ENCODE data around the gene LRRC61. TPM values are rescaled to one million over a fixed set of nuclear protein-coding genes. Genes with fewer than 3 reads are reported as not detected.
"Not testable (repeated sequence)": the region's sequence is repeated elsewhere in the genome, so short reads cannot be mapped to it uniquely, and the experiment has no call there.

Gene LRRC61
- total RNA-seq, 1 donor from 2014 or later = 3.7 TPM

- DNase-seq; ATAC-seq; intact Hi-C loops (cut with micrococcal nuclease): not testable (repeated sequence)
These were observed 17.8 kb upstream of the LRRC61 start for GRCh38 chr7:150305259-150305902.

- DNase-seq; intact Hi-C loops (cut with micrococcal nuclease); ATAC-seq: not testable (repeated sequence)
These were observed 17.3 kb upstream of the LRRC61 start for GRCh38 chr7:150305903-150306284.

- ATAC-seq; DNase-seq; intact Hi-C loops (cut with micrococcal nuclease): not testable (repeated sequence)
These were observed 16.8 kb upstream of the LRRC61 start for GRCh38 chr7:150306377-150306776.

GRCh38 chr7:150307129-150307528, 16.0 kb upstream of the LRRC61 start:
- ATAC-seq = no peak
- no peak for DNase-seq
- intact Hi-C loops (cut with micrococcal nuclease) = no loop called here

GRCh38 chr7:150307904-150308303, 15.3 kb upstream of the LRRC61 start:
- DNase-seq (no peak), ATAC-seq (no peak)
- intact Hi-C loops (cut with micrococcal nuclease) = no loop called here

DNA sequence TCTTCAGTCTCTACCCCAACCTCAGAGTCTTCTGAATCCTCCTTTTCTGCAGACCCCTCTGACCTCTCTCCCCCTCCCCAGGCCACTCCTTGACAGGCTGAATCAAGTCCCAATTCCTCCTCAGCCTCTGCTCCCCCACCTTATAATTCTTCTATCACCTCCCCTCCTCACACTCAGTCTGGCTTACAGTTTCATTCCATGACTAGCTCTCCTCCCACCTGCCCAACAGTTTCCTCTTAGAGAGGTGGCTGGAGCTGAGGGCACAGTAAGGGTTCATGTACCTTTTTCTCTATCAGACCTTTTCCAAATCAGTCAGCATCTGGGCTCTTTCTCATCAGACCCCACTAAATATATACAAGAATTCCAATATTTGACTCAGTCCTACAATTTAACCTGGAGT, 14.6 kb upstream of the LRRC61 start:
- ATAC-seq = no peak
- no peak for DNase-seq
- intact Hi-C loops (cut with micrococcal nuclease) = no loop called here

GRCh38 chr7:150311146-150311545, 12.0 kb upstream of the LRRC61 start:
- ATAC-seq (no peak), DNase-seq (no peak)
- intact Hi-C loops (cut with micrococcal nuclease) = no loop called here

DNA sequence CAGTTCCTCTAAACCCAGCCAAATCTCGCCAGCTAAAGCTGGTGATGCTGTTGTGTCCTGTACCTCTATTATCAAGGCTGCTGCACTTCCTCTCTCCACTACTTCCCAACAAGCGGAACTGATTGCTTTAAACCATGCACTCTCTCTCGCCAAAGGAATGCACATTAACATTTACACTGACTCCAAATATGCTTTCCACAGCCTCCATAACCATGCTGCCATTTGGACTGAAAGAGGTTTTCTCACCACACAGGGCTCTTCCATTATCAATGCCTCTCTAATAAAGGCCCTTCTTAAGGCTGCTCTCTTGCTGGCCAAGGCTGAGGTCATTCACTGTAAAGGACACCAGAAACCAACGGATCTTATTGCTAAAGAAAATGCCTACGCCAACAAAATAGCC, 11.4 kb upstream of the LRRC61 start:
- no peak for ATAC-seq
- intact Hi-C loops (cut with micrococcal nuclease) = no loop called here
- DNase-seq = no peak

DNA sequence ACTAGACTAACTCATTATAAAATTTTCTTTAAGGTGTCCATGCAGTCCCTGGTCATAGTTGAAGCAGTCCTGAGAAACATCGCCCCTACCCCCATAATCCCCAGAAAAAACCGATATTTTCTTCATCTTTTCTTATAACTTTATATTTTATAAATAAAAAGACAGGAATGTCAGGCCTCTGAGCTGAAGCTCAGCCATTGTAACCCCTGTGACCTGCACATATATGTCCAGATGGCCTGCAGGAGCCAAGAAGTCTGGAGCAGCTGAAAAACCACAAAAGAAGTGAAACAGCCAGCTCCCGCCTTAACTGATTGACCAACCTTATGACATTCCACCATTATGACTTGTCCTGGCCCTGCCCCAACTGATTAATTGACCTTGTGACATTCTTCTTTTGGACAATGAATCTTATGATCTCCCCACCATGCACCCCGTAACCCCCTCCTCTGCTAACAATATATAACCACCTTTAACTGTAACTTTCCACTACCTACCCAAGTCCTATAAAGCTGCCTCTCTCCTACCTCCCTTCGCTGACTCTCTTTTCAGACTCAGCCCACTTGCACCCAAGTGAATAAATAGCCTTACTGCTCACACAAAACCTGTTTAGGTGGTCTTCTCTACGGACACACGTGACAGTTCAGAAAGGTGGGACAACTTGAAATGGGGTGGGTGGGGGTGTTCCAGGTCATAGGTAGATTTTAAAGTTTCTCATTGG, 10.3 kb upstream of the LRRC61 start:
- intact Hi-C loops (cut with micrococcal nuclease); DNase-seq; ATAC-seq: not testable (repeated sequence)

GRCh38 chr7:150313367-150313809, 9.8 kb upstream of the LRRC61 start:
- ATAC-seq (no peak), DNase-seq (no peak)
- intact Hi-C loops (cut with micrococcal nuclease) = no loop called here

DNA sequence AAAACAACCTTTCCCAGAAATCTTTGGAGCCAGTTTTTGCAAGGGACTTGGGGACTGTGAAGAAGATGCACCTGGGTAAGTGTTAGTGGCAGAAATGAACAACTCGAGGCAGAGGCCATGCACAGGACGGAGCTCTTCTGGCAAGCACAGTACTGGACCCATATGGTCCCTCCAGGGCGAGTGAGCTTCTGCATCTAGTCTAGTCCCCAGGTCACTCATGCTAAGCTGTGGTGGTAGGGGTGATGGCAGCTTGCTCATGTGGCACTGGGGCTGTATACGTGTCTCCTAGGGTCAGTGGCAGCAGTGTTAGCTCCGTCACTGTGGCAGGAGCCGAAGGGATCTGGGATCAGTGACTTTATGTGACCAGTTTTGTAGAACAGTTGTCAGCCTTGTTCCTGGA, 9.3 kb upstream of the LRRC61 start:
- intact Hi-C loops (cut with micrococcal nuclease) = no loop called here
- ATAC-seq = no peak
- DNase-seq = no peak

DNA sequence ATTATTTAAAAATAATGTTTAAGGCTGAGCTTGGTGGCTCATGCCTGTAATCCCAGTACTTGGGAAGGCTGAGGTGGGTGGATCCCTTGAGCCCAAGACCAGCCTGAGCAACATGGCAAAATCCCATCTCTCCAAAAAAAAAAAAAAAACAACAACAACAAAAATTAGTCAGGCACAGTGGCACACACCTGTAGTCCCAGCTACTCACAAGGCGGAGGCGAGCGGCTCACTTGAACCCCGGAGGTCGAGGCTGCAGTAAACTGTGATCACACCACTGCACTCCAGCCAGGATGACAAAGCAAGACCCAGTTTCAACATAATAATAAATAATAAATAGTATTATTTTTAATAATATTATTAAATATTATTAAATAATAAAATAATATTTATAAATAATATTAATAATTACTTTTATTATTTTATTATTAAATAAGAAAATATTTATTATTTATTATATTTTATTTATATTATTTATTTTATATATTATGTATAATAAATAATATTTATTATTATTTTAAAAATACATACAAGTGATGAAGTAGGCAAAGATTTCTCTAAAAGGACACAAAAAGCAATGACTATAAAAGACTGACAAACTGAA, 8.4 kb upstream of the LRRC61 start:
- ATAC-seq = no peak
- intact Hi-C loops (cut with micrococcal nuclease) = no loop called here

DNA sequence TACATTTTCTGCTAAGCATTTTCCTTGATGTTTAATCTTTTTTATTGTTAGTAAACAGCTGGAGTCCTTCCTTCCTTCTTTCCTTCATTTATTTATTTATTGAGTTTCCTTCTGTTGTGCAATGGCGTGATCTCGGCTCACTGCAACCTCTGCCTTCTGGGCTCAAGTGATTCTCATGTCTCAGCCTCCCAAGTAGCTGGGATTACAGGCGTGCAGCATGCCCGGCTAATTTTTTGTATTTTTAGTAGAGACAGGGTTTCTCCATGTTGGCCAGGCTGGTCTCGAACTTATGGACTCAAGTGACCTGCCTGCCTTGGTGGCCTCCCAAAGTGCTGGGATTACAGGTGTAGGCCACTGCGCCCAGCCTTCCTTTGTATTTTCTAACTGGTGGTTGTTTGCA, 6.2 kb upstream of the LRRC61 start:
- ATAC-seq; intact Hi-C loops (cut with micrococcal nuclease); DNase-seq: not testable (repeated sequence)

More for the DNA sequence above, 8.4 kb upstream of the LRRC61 start:
- DNase-seq = no peak

DNA sequence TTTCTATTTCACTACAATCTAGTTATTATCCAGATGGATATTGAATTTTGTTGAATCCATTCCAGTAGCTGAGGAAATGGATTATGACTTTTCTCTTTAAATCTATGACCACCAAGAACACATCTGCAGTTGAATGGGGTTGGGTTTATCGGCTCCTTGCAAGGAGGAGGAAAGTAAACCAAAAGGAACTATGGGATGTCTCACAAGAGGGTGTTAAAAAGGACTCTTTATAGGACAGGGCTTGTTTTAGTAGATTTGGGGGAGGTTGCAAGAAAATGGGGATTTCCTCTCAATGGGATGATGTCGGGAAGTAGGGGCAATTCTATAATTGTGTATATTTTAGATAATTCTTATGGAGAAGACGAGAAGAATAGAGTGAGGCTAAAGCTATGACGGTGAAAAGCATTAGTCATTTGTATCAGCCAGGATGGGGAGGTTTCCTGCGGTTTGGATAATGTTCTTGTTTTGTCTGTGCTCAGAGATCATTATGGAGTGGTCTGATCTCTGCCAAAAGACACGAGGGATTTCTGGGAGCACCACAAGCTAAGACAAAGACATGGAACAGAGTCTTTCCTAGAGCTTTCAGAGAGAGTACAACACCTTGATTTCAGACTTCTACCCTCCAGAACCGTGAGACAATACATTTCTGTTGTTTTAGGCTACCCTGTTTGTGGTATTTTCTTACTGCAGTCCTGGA, 5.3 kb upstream of the LRRC61 start:
- ATAC-seq = no peak
- DNase-seq = no peak
- intact Hi-C loops (cut with micrococcal nuclease) = no loop called here

GRCh38 chr7:150321788-150322113, 1.4 kb upstream of the LRRC61 start:
- intact Hi-C loops (cut with micrococcal nuclease) = no loop called here
- no peak for DNase-seq
- ATAC-seq = no peak

GRCh38 chr7:150322114-150322832, 882 bp upstream of the LRRC61 start:
- ATAC-seq (no peak), DNase-seq (no peak)
- intact Hi-C loops (cut with micrococcal nuclease) = no loop called here

DNA sequence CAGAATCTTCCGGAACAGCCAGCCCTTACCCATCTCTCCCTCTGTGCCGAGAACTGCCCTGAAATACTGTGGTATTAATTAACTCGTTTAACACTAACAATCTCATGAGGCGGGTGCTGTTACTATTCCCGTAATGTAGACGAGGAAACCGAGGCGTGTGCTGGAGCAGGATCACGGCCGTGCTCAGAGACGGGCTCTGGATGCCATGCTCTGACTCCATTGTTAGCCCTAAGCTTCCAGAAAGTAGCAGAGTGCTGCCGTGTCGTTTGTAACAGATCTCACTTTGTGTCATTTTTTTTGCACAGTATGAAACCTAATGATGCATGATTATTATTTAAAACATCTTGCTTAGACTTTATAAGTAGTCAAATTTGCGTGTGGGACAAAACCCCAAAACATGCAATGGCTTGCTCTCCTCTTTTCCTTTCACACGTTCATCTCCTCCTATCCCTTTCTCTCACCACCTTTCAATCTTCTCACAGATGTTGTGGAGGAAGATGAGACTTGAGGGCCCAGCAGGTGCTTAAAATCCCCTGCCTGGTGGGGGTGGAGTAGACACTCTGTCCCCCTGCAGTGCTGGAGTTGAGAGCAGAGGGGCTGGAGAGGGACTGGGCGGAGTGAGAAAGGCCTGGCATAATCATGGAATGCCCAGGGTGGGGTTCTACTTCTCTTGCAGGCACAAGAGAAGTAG, 672 bp downstream of the LRRC61 start:
- intact Hi-C loops (cut with micrococcal nuclease) = no loop called here
- ATAC-seq = peak; percentile 36
- no peak for DNase-seq

DNA sequence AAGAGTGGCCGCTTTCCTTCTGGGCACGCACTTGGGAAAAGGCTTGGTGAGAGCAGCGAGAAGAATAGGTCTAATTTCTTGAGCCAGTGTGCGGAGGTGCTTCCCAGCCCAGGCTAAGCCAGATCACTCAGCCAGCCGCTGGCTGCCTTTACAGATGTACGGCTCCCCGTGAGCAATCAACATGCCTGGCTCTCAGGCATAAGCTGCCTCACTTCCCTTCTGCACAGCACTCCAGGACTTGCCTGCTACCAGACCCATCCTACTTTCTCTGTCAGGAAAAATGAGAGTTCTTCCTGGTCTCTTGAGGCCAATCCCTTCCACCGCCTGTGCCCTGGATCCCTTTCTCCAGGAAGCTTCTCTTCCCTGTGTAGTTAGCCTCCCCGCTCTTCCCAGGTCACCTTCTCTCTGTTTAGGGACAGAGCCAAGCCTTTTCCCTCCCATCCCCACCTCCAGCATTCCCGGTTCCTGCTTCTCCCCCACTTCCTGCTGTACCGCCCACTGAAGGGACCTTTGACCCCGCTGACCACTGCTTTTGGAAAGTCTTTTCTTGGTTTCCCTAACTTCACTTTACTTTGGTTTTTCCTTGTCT, 1.3 kb downstream of the LRRC61 start:
- DNase-seq (no peak), ATAC-seq (no peak)
- intact Hi-C loops (cut with micrococcal nuclease) = no loop called here
